ENCODE results near the gene LIG3.
"Not testable (repeated sequence)": the region's sequence is repeated elsewhere in the genome, so short reads cannot be mapped to it uniquely, and the experiment has no call there.

Gene LIG3

GRCh38 chr17:35019386-35020179 is 39.3 kb downstream of the LIG3 start:
- no peak for TF ChIP-seq CTCF (IDR thresholded peaks at IDR 0.05; ENCODE audit: extremely low read depth, insufficient read depth, missing control alignments)
- no peak for DNase-seq (ENCODE audit: low spot score)
- in situ Hi-C loops (cut with MboI; ENCODE audit: low pct_unique_long_range_greater_than_20kb, low sequenced_read_pairs, unreplicated experiment): no loop called here

- no peak for DNase-seq (ENCODE audit: low spot score)
- in situ Hi-C loops (cut with MboI; ENCODE audit: low pct_unique_long_range_greater_than_20kb, low sequenced_read_pairs, unreplicated experiment): no loop called here
- TF ChIP-seq CTCF (IDR thresholded peaks at IDR 0.05; ENCODE audit: extremely low read depth, insufficient read depth, missing control alignments): no peak
Measured at GRCh38 chr17:35021520-35022380, 41.4 kb downstream of the LIG3 start.

- in situ Hi-C loops (cut with MboI; ENCODE audit: low pct_unique_long_range_greater_than_20kb, low sequenced_read_pairs, unreplicated experiment): no loop called here
- TF ChIP-seq CTCF (IDR thresholded peaks at IDR 0.05; ENCODE audit: extremely low read depth, insufficient read depth, missing control alignments): no peak
- DNase-seq (ENCODE audit: low spot score): peak; percentile 46
Measured at GRCh38 chr17:35022536-35023063, 42.3 kb downstream of the LIG3 start.

GRCh38 chr17:35023538-35023937 is 43.2 kb downstream of the LIG3 start:
- no peak for DNase-seq (ENCODE audit: low spot score)
- no peak for TF ChIP-seq CTCF (IDR thresholded peaks at IDR 0.05; ENCODE audit: extremely low read depth, insufficient read depth, missing control alignments)
- in situ Hi-C loops (cut with MboI; ENCODE audit: low pct_unique_long_range_greater_than_20kb, low sequenced_read_pairs, unreplicated experiment): no loop called here

- DNase-seq (ENCODE audit: low spot score): no peak
- in situ Hi-C loops (cut with MboI; ENCODE audit: low pct_unique_long_range_greater_than_20kb, low sequenced_read_pairs, unreplicated experiment): no loop called here
- TF ChIP-seq CTCF (IDR thresholded peaks at IDR 0.05; ENCODE audit: extremely low read depth, insufficient read depth, missing control alignments): no peak
Measured at GRCh38 chr17:35025541-35025940, 45.2 kb downstream of the LIG3 start.

GRCh38 chr17:35028097-35028496 is 47.8 kb downstream of the LIG3 start:
- DNase-seq (ENCODE audit: low spot score); in situ Hi-C loops (cut with MboI; ENCODE audit: low pct_unique_long_range_greater_than_20kb, low sequenced_read_pairs, unreplicated experiment): not testable (repeated sequence)

Data from GM13977 (cell line).